GM19463 (cell line): Measurements from ENCODE around the gene VEGFB.

ENCODE experiments used
- ATAC-seq: cut with Tn5 transposase; IDR thresholded peaks from one replicate; pipeline ENCODE4 v1.9.1; 2021; ENCODE audit warnings: mild to moderate bottlenecking, moderate library complexity; ENCODE audit not compliant: unreplicated experiment

Gene VEGFB

GRCh38 chr11:64258946-64259532 lies 24.7 kb downstream of the VEGFB start:
- no peak for ATAC-seq

- no peak for ATAC-seq
Observed at GRCh38 chr11:64259533-64260067, 25.2 kb downstream of the VEGFB start.

- no peak for ATAC-seq
Observed at GRCh38 chr11:64260147-64260708, 25.8 kb downstream of the VEGFB start.

- no peak for ATAC-seq
Observed at GRCh38 chr11:64261556-64262080, 27.2 kb downstream of the VEGFB start.

GRCh38 chr11:64262271-64263002 lies 28.1 kb downstream of the VEGFB start:
- no peak for ATAC-seq

GRCh38 chr11:64263021-64263946 lies 28.9 kb downstream of the VEGFB start:
- no peak for ATAC-seq

GRCh38 chr11:64263947-64264317 lies 29.5 kb downstream of the VEGFB start:
- ATAC-seq, result no peak

GRCh38 chr11:64264371-64264852 lies 30.0 kb downstream of the VEGFB start:
- no peak for ATAC-seq

- no peak for ATAC-seq
Observed at GRCh38 chr11:64265176-64266160, 31.1 kb downstream of the VEGFB start.

GRCh38 chr11:64266339-64266738 lies 32.0 kb downstream of the VEGFB start:
- no peak for ATAC-seq

- no peak for ATAC-seq
Observed at GRCh38 chr11:64267207-64267945, 33.0 kb downstream of the VEGFB start.

GRCh38 chr11:64268025-64268892 lies 33.9 kb downstream of the VEGFB start:
- no peak for ATAC-seq

- no peak for ATAC-seq
Observed at GRCh38 chr11:64268893-64269539, 34.6 kb downstream of the VEGFB start.

GRCh38 chr11:64269540-64270220 lies 35.3 kb downstream of the VEGFB start:
- ATAC-seq, result peak; percentile 70

GRCh38 chr11:64275031-64275800 lies 40.8 kb downstream of the VEGFB start:
- ATAC-seq, result no peak

GRCh38 chr11:64275841-64276240 lies 41.5 kb downstream of the VEGFB start:
- no peak for ATAC-seq
